ENCODE results near the gene POPDC3. TPM values are rescaled to one million over a fixed set of nuclear protein-coding genes. Genes with fewer than 3 reads are reported as not detected.

The POPDC3 gene
- total RNA-seq, 1 experiment from 2014 or later = 2.6 TPM

DNA sequence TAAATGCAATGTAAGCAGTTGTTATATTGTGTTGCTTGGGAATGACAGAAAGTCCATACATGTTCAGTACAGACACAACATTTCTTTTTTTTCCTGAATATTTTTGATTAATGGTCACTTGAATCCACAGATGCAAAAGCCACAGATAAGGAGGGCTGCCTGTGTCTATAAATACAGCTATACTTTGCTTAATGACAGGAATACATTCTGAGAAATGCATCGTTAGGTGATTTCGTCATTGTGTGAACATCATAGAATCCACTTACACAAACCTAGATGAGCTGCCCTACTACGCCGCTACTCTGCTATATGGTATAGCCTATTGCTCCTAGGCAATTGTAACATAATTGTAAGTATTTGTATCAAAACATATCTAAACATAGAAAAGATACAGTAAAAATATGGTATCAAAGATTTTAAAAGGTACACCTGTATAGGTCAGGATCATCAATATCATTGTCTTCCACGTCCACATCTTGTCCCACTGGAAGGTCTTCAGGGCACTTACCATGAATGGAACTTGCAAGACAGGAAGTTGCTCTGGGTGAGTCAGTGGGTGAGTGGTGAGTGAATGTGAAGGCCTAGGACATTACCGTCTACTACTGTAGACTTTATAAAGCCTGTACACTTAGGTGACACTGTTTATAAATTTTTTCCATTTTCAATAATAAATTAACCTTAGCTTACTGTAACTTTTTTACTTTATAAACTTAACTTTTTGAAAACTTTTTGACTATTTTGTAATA is 27.9 kb upstream of the POPDC3 start:
- no peaks in the 10 kb centered on the region for H3K36me3 ChIP-seq (replicated peaks; ENCODE audit: control insufficient read depth, insufficient read depth, low read length)
- DNase-seq = no peak
- no peaks in the 10 kb centered on the region for H3K27me3 ChIP-seq (ENCODE audit: control insufficient read depth, insufficient read depth, low read length)
- no peak overlapping the region for H3K4me3 ChIP-seq (ENCODE audit: insufficient read depth, low read depth, low read length)

GRCh38 chr6:105204768-105205167 is 25.0 kb upstream of the POPDC3 start:
- no peak for DNase-seq
- H3K4me3 ChIP-seq (ENCODE audit: insufficient read depth, low read depth, low read length) = no peak overlapping the region
- no peaks in the 10 kb centered on the region for H3K27me3 ChIP-seq (ENCODE audit: control insufficient read depth, insufficient read depth, low read length)
- no peaks in the 10 kb centered on the region for H3K36me3 ChIP-seq (replicated peaks; ENCODE audit: control insufficient read depth, insufficient read depth, low read length)

GRCh38 chr6:105204331-105204730 is 24.5 kb upstream of the POPDC3 start:
- Histone ChIP-seq H3K36me3 (replicated peaks; ENCODE audit: control insufficient read depth, insufficient read depth, low read length) (no peaks in the 10 kb centered on the region), H3K27me3 (ENCODE audit: control insufficient read depth, insufficient read depth, low read length) (no peaks in the 10 kb centered on the region), H3K4me3 (ENCODE audit: insufficient read depth, low read depth, low read length) (no peak overlapping the region)
- DNase-seq = no peak

DNA sequence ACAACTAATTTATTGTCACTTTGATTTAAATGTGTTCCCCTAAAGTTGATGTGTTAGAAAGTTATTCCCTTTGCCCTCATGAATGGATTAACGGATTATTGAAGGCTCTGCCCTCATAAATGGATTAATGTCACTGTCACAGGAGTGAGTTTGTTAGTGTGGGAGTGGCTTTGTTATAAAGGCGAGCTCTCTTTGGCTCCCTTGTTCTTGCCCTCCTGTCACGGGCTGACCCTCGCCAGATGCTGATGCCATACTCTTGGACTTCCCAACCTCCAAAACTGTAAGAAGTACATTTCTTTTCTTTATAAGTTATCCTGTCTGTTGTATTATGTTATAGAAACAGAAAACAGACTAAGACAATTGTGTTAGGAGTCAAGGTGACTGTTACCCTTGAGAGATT is 22.7 kb upstream of the POPDC3 start:
- no peak for DNase-seq
- Histone ChIP-seq H3K4me3 (ENCODE audit: insufficient read depth, low read depth, low read length) (no peak overlapping the region), H3K36me3 (replicated peaks; ENCODE audit: control insufficient read depth, insufficient read depth, low read length) (no peaks in the 10 kb centered on the region), H3K27me3 (ENCODE audit: control insufficient read depth, insufficient read depth, low read length) (no peaks in the 10 kb centered on the region)

DNA sequence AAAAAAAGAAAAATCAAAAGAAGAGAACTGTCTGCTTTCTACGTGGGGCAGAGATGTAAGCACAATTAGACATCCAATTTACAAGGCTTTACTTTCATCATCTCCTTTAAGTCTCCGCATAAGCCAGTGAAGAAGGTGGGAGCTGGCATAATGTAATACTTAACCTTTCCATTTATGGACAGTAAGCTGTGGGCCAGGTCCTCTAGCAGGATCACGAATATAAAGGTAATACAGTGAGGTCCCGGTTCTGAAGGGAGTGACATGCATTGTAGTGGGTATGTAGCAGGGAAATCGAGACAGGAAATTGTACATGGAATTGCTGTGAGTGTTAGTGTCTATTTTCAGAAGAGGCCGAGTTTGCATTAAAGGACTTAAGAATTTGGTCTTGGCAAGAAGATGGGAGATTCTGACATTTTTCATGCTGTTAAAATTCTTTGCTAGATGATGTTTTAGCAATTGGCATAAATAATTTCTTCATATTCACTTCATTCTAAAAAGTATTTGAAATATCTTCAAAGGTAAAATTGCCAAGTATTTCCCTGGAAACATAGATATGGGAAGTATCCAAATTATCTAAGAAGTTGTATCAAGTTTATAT is 20.4 kb upstream of the POPDC3 start:
- H3K27me3 ChIP-seq (ENCODE audit: control insufficient read depth, insufficient read depth, low read length) = no peaks in the 10 kb centered on the region
- no peak for DNase-seq
- H3K36me3 ChIP-seq (replicated peaks; ENCODE audit: control insufficient read depth, insufficient read depth, low read length) = no peaks in the 10 kb centered on the region
- no peak overlapping the region for H3K4me3 ChIP-seq (ENCODE audit: insufficient read depth, low read depth, low read length)

GRCh38 chr6:105199711-105200110 is 19.9 kb upstream of the POPDC3 start:
- H3K4me3 ChIP-seq (ENCODE audit: insufficient read depth, low read depth, low read length) = no peak overlapping the region
- DNase-seq = no peak
- H3K36me3 ChIP-seq (replicated peaks; ENCODE audit: control insufficient read depth, insufficient read depth, low read length) = no peaks in the 10 kb centered on the region
- no peaks in the 10 kb centered on the region for H3K27me3 ChIP-seq (ENCODE audit: control insufficient read depth, insufficient read depth, low read length)

- Histone ChIP-seq H3K4me3 (ENCODE audit: insufficient read depth, low read depth, low read length) (no peak overlapping the region), H3K27me3 (ENCODE audit: control insufficient read depth, insufficient read depth, low read length) (no peaks in the 10 kb centered on the region), H3K36me3 (replicated peaks; ENCODE audit: control insufficient read depth, insufficient read depth, low read length) (no peaks in the 10 kb centered on the region)
- DNase-seq = no peak
These were observed 16.3 kb upstream of the POPDC3 start for GRCh38 chr6:105196076-105196475.

- H3K36me3 ChIP-seq (replicated peaks; ENCODE audit: control insufficient read depth, insufficient read depth, low read length) = no peaks in the 10 kb centered on the region
These were observed 14.8 kb upstream of the POPDC3 start for GRCh38 chr6:105194591-105194990.

DNA sequence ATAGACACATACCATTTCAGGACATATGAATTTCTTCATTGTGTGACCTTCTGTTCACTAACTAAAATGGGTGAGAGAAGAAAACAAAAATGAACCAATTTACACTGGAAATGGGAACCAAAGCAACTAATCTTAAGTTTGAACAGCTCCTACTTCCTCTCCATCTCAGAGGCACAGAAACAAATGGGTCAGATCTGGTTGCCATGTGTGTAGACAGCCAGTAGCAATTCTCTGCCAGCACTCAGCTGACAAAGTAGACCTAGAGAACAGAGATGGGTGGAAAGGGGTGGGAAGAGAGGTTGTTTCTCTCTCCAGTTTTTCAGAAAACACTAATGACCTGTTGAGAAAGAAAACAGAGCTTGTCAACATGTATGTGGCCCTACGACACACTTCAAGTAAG is 14.3 kb upstream of the POPDC3 start:
- H3K4me3 ChIP-seq (ENCODE audit: insufficient read depth, low read depth, low read length) = no peak overlapping the region
- no peak for DNase-seq
- H3K27me3 ChIP-seq (ENCODE audit: control insufficient read depth, insufficient read depth, low read length) = peaks cover 1% of the 10 kb centered on the region; the same call in 1 of the 2 replicates
- H3K36me3 ChIP-seq (replicated peaks; ENCODE audit: control insufficient read depth, insufficient read depth, low read length) = no peaks in the 10 kb centered on the region

More at GRCh38 chr6:105194591-105194990, 14.8 kb upstream of the POPDC3 start:
- no peak for DNase-seq
- H3K4me3 ChIP-seq (ENCODE audit: insufficient read depth, low read depth, low read length) = no peak overlapping the region
- H3K27me3 ChIP-seq (ENCODE audit: control insufficient read depth, insufficient read depth, low read length) = peaks cover under 1% of the 10 kb centered on the region; the same call in 1 of the 2 replicates

- Histone ChIP-seq H3K27me3 (ENCODE audit: control insufficient read depth, insufficient read depth, low read length) (peaks cover 1% of the 10 kb centered on the region; the same call in 1 of the 2 replicates), H3K4me3 (ENCODE audit: insufficient read depth, low read depth, low read length) (no peak overlapping the region), H3K36me3 (replicated peaks; ENCODE audit: control insufficient read depth, insufficient read depth, low read length) (no peaks in the 10 kb centered on the region)
- DNase-seq = no peak
These were observed 13.8 kb upstream of the POPDC3 start for GRCh38 chr6:105193647-105194046.

- Histone ChIP-seq H3K27me3 (ENCODE audit: control insufficient read depth, insufficient read depth, low read length) (peaks cover 1% of the 10 kb centered on the region; the same call in 1 of the 2 replicates), H3K4me3 (ENCODE audit: insufficient read depth, low read depth, low read length) (no peak overlapping the region), H3K36me3 (replicated peaks; ENCODE audit: control insufficient read depth, insufficient read depth, low read length) (no peaks in the 10 kb centered on the region)
- DNase-seq = no peak
These were observed 13.1 kb upstream of the POPDC3 start for GRCh38 chr6:105192707-105193465.

- DNase-seq = no peak
- Histone ChIP-seq H3K4me3 (ENCODE audit: insufficient read depth, low read depth, low read length) (no peak overlapping the region), H3K36me3 (replicated peaks; ENCODE audit: control insufficient read depth, insufficient read depth, low read length) (no peaks in the 10 kb centered on the region), H3K27me3 (ENCODE audit: control insufficient read depth, insufficient read depth, low read length) (peaks cover 1% of the 10 kb centered on the region; the same call in 1 of the 2 replicates)
These were observed 11.5 kb upstream of the POPDC3 start for GRCh38 chr6:105191351-105191750.

GRCh38 chr6:105189026-105189820 is 9.4 kb upstream of the POPDC3 start:
- peaks cover 1% of the 10 kb centered on the region; the same call in 1 of the 2 replicates for H3K27me3 ChIP-seq (ENCODE audit: control insufficient read depth, insufficient read depth, low read length)
- no peak overlapping the region for H3K4me3 ChIP-seq (ENCODE audit: insufficient read depth, low read depth, low read length)
- H3K36me3 ChIP-seq (replicated peaks; ENCODE audit: control insufficient read depth, insufficient read depth, low read length) = no peaks in the 10 kb centered on the region
- DNase-seq = no peak

DNA sequence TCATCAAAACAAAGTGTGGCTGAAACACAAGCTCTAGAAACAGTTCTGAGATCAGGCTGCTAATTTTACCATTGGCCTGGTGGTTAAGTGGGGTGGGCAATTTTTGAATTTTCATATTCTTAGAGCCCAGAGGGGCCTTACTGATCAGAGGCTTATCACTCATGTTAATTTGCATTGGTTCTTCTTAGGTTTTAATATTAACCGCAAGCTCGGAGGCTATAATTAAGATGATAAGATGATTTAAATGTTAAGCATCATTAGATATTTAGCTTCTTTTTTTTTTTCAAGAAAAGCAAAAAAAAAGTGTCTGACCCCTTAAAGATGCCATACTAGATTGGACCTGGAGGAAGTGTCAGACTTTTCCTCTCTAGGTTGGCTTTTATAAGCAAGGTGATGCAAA is 8.4 kb upstream of the POPDC3 start:
- no peak for DNase-seq
- Histone ChIP-seq H3K4me3 (ENCODE audit: insufficient read depth, low read depth, low read length) (no peak overlapping the region), H3K27me3 (ENCODE audit: control insufficient read depth, insufficient read depth, low read length) (peaks cover 1% of the 10 kb centered on the region; the same call in 1 of the 2 replicates), H3K36me3 (replicated peaks; ENCODE audit: control insufficient read depth, insufficient read depth, low read length) (no peaks in the 10 kb centered on the region)
